Measurements from ENCODE around the gene SGCG.
"Not testable (repeated sequence)": the region's sequence is repeated elsewhere in the genome, so short reads cannot be mapped to it uniquely, and the experiment has no call there.

Gene SGCG

DNA sequence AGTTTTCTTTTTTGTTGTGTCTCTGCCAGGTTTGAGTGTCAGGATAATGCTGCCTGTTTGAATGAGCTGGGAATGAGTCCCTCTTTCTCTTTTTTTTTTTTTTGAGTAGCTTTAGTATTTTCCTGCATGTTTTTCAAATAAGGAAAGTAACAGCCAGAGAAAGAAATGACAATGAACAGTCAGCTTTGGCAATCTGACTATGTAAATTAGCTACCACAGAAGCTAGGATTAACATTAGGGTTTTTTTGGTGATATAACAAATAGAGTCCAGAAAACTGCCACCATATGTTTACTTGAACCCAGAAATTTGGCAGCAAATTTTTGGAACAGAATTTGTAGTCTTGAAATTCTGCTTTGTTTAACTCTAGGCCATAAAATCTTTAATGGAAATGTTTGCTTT lies 50.5 kb downstream of the SGCG start:
- DNase-seq: no peak

DNA sequence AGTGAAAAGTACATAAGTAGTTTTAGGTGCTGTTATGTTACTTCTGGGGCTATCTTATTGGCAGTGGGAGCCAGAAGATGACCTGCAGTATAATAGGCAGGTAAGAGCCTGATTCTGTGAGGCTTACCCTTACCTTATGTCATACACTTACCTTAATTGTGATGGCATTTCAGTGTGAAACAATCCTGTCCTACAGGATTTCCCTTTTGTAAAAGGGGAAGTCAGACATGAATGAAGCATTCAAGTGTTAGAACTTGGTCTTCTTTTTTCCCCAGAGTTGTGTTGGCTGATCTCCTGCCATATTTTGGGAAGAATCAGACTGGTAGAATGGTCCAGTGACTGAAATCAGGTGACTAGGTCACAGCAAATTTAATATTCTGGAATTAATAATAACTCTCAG lies 55.2 kb downstream of the SGCG start:
- no peak for DNase-seq

- DNase-seq: no peak
These were observed 62.3 kb downstream of the SGCG start for GRCh38 chr13:23243066-23243465.

GRCh38 chr13:23248410-23248809 lies 67.6 kb downstream of the SGCG start:
- not testable (repeated sequence) for DNase-seq

- no peak for DNase-seq
These were observed 73.7 kb downstream of the SGCG start for GRCh38 chr13:23254506-23254905.

GRCh38 chr13:23267571-23267970 lies 86.8 kb downstream of the SGCG start:
- no peak for DNase-seq

DNA sequence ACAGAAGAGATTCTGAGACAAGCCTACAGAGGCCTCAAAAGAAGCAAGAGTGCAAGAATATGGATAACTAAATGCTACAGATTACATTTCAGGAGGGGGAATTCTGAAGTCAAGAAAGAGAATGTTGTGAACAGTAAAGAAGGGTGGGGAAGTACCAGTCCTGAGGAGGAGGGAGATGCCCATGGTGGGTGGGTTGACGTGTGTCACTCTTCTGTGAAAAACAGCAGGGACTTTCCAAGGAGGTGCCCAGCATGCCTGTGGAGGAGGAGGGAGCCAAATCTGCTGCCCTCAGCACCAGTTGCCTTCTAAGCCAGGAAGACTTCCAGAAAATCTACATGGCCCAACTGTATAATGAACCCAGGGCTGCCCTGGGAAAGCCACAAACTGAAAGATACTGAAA lies 87.7 kb downstream of the SGCG start:
- DNase-seq: peak; percentile 17

- DNase-seq: no peak
These were observed 90.6 kb downstream of the SGCG start for GRCh38 chr13:23271331-23271730.

- DNase-seq: no peak
These were observed 92.7 kb downstream of the SGCG start for GRCh38 chr13:23273498-23273897.

DNA sequence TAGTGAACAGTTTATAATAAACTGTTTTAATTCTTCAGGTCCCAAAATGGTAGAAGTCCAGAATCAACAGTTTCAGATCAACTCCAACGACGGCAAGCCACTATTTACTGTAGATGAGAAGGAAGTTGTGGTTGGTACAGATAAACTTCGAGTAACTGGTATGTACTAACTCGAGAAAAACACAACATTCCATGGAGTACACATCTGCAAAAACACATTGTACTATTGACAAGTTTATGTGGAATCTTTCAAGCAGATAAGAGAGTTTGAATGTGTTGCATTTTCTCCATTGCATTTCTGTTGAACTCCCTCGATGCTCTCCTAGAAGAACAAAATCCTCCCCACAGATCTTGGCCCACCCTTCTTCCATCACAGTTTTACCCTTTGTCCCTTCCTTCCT lies 98.5 kb downstream of the SGCG start:
- no peak for DNase-seq

GRCh38 chr13:23288564-23288963 lies 107.8 kb downstream of the SGCG start:
- DNase-seq: no peak

DNA sequence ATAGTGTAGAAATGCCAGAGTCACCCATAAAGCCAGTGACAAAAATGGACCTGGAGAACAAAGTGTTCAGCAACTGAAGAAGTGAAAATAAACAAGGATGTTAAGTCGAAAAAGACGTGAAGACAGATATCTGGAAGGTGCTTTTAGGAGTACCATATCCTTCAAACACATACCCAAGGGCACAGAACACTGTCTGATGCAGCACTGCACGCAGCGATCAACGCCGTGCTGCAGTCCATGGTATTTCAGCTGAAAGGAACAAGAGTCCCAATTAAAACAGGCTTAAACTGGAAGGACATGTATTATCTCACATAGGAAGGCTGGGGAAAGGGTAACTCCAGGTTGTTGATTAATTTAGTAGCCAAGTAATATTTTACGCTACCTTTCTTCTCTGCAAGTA lies 108.2 kb downstream of the SGCG start:
- DNase-seq: no peak

DNA sequence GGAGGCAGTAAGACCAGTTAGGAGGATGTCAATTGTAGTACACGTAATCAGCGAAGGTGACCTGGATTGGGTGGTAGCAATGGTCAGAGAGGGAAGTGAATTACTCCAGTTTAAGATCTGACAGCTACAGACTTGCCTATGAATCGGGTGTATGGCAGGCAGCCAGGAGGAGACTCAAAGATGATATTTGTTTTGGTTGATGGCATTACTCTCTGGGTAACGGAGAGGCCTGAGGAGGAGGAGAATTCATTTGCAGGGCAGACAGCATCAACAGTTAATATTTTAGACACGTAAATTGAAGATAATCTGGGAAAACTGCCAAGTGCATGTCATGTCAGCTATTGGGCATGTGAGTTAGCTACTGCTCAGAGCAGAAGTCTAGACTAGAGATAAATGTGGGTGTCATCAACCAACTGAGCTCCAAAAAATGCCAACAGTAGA lies 109.2 kb downstream of the SGCG start:
- no peak for DNase-seq

- DNase-seq: no peak
These were observed 111.8 kb downstream of the SGCG start for GRCh38 chr13:23292586-23292985.

GRCh38 chr13:23314837-23315236 lies 134.1 kb downstream of the SGCG start:
- DNase-seq: not testable (repeated sequence)

- DNase-seq: no peak
These were observed 139.1 kb downstream of the SGCG start for GRCh38 chr13:23319883-23320224.

DNA sequence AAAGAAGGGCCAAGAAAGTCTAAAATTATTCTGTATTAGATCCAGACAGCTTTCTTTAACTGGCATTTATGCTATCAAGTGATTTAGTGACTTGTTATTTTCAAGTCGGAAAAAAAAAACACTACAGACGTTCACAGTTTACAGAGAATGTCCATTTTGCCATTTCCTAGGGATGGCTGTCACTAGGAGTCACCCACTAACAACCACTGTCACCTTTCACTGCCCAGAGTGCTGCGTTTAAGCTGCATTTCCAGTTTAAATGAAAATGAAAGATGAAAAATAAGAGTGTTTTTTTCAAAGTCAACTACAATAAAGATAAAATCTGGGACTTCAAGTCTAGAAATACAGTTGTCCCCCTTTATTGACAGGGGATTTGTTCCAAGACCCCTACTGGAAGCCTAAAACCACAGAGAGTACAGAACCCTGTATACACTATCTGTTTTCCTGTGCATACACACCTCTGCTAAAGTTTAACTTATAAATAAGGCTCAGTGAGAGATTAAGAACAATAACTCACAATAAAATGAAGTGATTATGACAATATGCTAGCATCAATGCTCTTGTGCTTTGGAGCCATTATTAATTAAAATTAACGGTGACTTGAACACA lies 140.3 kb downstream of the SGCG start:
- DNase-seq: no peak

DNA sequence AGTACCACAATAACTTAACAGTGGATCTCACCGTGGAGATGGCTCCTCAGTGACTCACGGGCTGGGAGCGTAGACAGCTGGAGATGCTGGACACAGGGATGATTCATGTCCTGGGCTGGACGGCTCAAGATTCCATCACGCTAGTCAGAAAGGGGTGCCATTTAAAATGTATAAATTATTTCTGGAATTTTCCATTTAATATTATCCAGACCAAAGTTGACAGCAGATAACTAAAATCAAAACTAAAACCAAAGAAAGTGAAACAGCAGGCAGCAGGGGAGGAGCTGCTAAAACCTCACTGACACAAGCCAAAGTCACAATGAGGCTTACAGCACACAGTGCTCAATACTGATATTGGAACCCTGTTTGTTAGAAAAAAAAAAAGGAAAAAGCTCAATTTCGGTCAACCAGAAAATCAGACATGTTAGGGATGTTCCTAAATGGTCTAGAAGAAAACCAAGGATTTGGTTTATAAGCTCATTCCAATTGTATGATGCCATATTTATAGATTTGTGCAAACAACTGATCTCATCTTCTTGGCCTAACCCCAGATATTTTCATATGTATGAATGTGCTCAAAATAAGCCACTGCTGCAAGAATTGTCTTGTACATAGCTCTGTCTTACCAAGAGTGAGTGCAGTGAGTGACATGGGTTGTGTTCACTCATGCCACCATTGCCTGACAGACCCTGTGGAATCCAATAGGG lies 140.9 kb downstream of the SGCG start:
- DNase-seq: no peak

DNA sequence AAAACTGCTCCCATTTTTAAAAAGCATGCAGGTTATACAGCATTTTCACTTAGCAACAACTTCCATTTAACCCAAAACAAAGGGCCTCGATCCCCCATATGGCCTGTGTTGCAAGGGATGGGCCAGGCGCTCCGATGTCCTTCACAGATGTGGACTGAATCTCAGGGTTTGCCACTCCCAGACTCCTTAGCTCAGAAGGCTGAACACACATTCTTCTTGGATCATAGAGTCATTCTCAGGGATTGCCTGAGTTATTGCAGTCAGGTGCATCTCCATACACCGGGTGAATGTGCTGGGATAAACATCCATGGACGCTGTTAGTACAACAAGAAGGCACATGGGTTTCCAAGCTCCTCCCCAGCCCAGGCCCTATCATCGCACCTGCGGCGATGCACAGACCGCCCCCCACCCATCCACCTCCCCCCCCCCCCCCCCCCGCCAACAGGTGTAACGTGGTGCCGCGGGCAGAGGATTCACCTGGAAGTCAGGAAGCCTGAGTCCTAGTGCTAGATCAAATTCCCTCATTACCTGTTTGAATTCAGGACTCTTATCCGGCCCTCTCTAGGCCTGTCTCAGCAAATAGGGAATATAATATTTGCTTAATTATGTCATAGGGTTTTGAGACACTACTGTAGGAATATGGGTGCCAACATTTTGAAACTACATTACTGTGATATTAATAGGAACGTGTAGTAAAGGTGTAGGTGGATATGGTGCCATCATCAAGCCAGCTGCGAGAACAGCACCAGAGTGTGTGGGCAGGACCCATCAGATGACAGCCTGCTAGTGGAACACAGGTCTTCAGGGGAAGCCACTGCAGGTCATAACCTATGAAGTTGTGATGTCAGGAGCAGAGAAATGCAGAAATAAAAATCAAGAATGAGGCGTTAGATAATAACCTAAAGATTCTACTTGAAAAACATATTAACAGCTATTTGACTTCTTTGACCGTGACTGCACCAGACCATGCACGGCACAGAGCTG lies 141.9 kb downstream of the SGCG start:
- DNase-seq: no peak

GRCh38 chr13:23323946-23324709 lies 143.3 kb downstream of the SGCG start:
- DNase-seq: no peak

DNA sequence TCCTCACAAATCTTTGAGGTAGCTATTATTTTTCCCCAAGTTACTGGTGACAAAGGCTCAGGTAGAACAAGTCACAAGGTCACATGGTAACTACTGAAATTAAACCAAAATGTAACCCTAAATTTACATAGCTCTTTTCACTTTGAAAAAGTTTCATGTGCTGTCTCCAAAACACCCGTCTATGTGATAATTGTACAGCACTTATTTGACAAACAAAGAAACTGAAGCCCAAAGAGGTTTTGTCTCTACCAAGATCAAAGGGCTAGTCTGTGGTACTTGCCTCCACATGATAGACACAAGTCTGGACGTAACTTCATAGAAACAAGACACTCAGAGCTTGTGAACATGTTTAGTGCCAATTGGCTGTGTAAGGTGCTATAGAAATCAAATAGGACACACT lies 144.4 kb downstream of the SGCG start:
- DNase-seq: no peak

DNA sequence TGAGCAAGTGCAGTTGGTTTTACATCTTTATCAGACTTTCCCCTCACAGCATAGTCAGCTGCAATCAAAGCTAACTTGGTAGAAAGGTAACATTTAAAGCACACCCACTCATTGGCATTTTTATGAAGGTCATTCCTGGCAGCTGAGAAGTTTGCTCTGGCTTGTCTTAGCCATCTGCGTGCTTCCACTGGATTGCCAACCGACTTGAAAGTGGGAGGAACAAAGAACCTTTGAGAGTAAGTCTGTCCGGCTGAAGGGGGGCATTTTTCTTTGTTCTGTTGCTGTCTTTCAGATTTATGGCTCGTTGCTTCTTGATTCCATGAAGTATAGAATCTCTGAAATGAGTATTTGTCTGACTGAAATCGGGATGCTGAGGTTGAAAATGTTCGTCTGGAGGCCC lies 149.6 kb downstream of the SGCG start:
- DNase-seq: no peak

- no peak for DNase-seq
These were observed 158.4 kb downstream of the SGCG start for GRCh38 chr13:23339225-23339624.

Measured in stimulated activated CD4-positive, alpha-beta T cell treated with anti-CD3 and anti-CD28 coated beads, Interleukin-1b, Interleukin-23, amount 100 ng/mL, for 48 hours (primary cell).